Fibroblast of lung (primary cell): ENCODE results near the gene ANKRD62.

Source experiments
- CTCF ChIP-seq, 2 donors: IDR thresholded peaks in 1 of 2; conservative IDR thresholded peaks in 1 of 2; 1 replicate in 1 of 2; 2 replicates in 1 of 2; pipeline ENCODE4 v1.5.1; 2011 to 2012; ENCODE audit warnings: low read length in 2 of 2, control low read depth in 1 of 2, inconsistent platforms in 1 of 2, low read depth in 1 of 2, mild to moderate bottlenecking in 1 of 2
- EZH2 ChIP-seq: IDR thresholded peaks from 2 replicates; pipeline ENCODE4 v1.5.1; 2012; ENCODE audit warnings: low read length, control low read depth, mild to moderate bottlenecking; ENCODE audit errors: missing control alignments

DNA sequence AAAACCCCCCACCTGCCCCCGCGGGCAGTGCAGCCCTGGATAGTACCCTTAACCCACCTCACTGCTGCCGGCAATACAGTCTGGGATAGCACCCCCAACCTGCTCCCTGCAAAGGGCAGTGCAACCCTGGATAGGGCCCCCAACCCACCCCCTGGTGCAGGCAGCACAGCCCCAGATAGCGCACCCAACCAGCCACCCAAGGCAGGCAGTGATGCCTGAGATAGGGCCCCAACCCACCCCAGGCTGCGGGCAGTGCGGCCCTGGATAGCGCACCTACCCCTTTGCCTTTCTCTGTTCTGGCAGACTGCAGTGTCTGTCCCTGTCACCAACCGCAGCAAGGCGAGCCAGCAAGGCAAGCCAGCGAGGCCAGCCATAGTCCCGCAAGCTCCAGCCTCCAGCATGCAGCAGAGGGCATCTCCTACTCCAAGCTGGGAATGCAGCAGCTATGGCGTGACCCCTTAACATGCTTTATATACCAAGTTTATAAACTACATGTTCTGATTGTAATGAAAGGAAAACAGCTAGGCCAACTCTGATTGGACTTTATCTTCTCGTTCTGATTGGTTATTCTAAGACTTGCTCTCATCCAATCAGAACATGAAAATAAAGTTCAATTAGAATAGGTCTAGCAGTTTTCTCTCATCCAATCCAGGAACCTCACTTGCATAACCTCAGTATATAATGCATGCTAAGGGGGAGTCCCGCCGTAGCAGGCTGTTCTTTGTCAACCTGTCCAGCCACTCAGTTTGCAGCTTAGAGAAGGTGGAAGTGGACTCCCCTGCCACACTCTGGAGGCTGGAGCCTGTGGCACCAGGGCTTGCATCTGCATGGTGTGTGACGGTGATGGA lies 34.1 kb upstream of the ANKRD62 start:
- TF ChIP-seq CTCF (conservative IDR thresholded peaks at IDR 0.05 in 1 of 2, IDR thresholded peaks at IDR 0.05 in 1 of 2; ENCODE audit: low read depth in 1 of 2, low read length in 2 of 2) (no peak), EZH2 (no peak)
